HG03097 (cell line): Measurements from ENCODE around the gene BCAS4.
"Not testable (repeated sequence)": the region's sequence is repeated elsewhere in the genome, so short reads cannot be mapped to it uniquely, and the experiment has no call there.

Experiments
- ATAC-seq: cut with Tn5 transposase; IDR thresholded peaks from one replicate; pipeline ENCODE4 v1.9.1; 2021; ENCODE audit not compliant: unreplicated experiment, low FRiP score

Gene BCAS4

DNA sequence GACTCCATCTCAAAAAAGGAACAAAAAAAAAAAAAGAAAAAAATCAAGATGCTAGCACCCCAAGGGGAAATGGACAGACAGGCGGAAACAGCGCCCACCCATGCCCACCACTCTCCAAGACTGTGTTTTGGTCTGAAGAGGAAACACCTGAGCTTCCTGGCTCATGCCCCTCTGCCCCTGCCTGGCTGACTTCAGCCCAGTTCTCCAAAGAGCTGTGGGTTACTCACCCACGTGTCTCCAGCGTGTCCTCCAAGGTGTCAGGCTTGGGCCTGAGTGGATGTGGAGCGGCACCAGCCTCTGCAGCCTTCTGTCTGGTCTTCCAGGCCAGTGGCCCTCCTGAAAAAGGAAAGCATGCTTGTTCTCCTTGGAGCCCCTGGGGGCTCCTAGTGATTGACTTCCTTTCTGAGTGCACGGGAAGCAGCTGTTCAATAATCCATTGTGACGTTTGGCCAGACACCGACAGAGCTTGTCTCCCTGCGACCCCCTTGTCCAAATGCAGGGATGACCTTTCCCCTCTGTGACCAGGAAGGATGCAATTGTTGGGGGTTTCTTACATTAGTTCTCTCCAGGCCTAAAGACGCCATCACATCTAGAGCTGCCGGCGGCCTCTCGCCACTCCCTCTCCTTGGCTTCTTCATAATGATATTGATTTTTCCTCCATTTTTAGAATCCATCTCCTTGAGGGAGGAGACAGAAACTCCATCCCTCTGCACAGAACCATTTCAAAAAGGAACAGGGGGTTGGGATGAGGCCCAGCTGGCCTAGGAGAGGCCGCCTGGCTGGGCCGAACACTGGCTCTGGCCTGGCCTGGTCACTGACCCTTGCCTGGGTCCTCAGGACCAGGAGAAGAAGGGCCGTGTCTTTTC is 77.9 kb downstream of the BCAS4 start:
- no peak for ATAC-seq

DNA sequence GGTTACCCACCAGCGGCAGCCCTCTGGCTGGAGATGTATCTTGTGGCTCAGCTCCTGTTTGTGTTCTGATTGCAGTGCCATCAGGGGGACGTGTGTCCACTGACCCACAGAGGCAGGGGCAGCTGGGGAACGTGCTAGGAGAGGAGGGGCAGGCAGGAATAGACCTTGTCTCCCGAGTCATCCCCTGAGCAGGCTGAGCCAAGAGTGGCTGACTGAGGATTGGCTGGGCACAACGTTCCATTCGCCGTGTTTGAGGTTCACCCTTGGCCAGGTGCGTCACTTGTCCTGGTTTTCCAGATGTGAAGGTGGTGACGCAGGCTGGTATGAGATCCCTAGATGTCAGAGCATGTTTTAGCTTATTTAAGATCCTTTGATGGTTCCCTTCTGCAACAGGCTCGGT is 78.7 kb downstream of the BCAS4 start:
- no peak for ATAC-seq

DNA sequence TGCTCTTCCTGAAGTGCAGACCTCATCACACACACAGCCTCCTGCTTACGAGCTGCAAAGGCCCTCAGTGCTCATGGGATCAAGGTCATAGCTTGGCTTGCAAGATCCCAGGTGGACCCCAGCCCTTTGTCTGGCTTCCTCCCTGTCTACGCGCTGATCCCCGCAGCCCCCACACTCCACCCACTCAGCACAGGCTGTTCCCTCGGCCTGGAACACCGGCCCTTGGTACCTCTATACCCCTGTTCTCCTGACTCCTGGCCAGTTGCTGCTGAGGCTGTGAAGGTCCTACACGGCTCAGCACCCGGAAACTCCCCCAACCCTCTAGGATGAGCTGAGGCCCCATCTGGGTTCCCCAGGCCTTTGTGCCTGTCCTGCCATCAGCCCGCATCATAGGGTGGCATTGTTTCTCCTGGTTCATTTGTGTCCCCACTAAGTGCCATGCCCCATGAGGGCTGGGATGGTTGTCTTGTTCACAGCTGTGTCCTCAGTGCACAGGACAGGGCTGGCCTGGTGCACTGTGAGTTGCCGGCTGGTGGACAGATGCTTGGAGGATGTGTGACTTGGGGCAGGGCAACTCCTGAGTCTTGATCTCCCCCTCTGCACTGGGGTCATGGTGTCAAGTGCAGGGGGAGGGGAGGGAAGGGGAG is 79.4 kb downstream of the BCAS4 start:
- ATAC-seq: no peak

DNA sequence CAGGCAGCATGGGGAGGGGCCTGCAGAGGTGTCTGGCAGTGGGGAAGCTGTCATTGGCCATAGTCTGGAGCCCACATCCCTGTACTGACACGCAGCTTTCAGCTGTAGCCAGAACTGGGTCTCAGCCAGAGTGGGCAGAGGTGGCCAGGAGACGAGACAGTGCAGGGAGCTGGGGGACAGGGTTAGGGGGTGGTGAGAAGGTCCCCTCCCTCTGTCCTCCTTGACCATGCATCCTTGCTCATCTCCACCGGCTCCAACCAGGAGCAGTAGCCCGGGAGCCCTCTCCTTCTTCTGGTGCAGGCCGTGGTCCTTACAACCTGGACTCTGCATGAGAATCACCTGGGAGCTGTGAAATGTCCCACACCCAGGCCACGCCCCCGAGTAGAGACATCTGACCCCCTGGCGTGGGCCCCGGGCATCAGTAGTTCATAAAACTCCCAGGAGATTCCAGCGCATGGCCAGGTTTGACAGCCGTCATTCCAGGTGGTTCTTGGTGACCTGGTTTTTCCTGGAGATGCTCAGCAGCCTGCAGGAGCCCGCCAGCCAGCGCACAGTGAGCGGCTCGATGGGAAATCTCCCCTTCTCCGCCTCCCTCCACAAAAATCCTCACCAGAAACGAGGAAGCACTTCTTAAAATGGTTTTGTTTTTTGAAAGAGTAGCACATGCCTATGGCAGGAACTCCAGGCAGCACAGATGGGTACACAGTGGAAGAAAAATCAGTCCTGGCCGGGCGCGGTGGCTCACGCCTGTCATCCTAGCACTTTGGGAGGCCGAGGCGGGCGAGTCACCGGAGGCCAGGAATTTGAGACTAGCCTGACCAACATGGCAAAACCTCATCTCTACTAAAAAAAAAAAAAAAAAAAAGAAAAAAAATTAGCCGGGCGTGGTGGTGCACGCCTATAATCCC is 80.2 kb downstream of the BCAS4 start:
- no peak for ATAC-seq

DNA sequence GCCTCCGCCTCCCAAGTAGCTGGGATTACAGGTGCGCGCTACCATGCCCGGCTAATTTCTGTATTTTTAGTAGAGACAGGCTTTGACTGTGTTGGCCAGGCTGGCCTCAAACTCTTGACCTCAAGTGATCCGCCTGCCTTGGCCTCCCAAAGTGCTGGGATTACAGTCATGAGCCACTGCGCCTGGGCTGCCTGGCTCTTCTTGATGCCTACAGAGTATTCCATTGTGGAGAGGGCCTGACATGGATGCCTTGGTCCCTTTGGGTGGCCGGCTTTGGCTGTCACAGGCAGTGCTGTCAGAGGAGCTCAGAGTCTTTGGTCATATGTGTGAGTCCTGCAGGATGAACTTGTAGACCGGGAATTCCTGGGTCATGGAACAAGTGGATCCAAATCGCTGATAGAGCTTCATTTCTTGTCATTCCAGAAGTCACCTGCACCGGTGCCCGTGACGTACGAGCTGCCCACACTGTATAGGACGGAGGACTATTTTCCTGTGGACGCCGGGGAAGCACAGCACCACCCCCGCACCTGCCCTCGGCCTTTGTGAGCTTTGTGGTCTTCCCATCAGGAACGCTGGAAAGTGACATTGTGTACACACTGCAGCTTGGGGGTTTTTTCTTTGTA is 81.3 kb downstream of the BCAS4 start:
- ATAC-seq: no peak

DNA sequence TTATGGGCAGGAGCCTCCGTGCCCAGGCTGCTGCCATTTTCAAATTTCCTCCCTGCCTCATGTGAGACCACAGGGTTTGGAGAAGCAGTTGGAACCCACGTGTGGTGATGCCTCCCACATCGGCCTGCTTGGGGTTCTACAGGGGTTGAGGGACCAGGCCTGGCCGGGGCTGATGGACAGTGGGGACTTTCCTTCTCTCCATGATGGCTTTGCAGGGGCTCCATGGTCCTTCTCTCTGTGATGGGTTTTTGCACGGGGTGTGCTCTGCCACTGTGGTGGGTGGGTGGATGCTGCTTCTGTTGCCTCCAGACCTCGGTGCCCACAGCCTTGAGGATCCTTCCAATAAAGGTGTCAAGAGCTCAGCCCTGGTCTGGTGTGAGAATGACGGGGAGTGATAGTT is 82.0 kb downstream of the BCAS4 start:
- ATAC-seq: no peak

DNA sequence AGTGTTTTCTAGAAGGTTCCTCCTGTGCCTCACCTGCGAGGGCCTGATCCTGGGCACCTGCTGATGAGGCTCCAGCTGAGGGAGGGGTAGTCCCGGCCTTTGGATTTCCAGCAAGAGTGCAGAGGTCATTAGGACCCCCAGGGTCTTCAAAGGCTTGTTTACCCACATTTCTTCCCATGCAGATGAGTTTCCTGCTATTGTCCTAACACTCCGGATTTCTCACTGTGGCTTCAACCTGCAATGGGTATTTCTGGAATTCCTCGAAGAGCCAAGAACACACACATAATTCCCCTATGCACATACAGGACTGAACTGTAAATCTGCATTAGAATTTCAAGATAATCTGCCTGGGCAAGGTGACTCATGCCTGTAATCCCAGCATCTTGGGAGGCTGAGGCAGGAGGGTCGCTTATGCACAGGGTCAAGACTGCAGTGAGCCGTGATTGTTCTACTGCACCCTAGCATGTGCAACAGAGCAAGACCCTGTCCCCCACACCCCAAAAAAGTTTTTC is 82.4 kb downstream of the BCAS4 start:
- no peak for ATAC-seq

DNA sequence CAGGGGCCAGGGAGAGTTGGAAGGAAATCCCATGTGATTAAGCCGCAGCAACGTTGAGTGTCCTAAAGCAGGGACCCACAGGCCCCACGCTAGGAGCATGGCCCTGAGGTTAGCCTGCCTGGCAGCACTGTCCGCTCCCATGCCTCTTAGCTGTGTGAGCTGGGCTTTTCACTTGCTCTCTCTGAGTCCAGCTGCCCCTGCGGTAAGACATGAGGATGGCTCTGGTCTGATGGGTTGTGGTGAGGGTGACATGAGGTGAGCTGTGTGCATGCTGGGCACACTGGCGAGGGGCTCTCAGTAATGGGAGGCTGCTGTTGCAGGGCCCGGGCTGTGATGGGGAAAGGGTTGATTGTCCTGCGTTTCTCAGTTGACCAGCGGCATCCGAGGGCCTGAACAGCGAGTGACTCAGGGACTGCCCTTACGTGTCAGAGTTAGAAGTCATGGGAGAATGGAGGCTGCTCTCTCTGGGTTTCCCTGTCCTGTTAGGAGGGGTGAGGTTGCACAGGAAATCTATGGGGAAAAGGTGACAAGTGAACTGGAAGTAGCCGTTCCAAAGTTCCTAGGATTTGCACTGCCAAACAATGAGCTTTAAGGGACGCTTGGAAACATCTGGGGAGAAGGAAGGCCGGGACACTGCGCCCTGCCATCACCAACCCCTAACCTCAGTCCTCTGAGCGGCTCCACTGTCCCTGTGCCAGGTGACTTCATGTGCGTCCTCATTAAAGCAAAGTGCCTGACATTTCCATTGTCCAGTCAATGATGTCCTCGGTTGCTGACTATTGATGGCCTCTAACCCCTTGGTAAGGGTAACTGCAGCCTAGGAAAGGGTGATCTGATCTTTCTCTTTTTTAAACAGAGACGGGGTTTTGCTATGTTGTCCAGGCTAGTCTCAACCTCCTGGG is 85.0 kb downstream of the BCAS4 start:
- ATAC-seq: no peak

DNA sequence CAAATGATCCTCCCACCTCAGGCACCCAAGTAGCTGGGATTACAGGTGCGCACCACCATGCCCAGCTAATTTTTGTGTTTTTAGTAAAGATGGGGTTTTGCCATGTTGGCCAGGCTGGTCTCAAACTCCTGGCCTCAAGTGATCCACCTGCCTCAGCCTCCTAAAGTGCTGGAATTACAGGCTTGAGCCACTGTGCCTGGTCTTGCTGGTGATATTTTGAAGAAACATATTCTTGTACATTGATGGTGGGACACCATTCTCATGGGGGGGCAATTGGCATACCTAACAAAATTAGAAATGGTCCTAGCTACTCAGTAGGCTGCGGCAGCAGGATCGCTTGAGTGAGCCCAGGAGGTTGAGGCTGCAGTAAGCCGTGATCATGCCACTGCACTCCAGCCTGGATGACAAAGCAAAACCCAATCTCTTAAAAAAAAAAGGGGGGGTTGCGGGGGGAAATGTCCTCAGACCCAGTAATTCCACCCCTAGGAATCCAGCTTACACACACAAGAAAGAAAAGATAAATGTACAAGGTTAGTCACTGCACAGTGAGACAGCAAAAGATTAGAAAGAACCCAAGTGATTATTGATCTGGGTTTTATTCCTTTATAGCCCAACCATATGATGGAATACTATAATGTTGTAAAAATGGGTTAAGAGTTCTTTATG is 87.0 kb downstream of the BCAS4 start:
- ATAC-seq: not testable (repeated sequence)

DNA sequence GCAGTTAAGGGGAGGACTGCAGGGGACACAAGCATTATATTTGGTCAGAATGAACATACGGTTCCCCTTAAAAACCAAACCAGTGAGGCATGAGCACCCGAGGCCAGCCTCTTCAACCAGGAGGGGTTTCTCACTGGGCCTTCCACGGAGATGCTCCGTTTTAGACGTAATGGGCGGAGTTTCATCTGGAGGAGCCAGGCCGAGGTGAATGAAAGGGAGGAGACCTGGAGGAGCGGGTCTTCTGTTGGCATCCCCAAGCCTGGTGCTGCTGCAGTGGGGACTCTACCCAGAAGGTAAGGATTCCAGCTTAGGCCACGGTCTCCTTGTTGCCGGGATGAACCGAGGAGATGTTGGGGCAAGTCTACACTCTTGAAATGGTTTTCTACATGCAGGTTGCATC is 89.0 kb downstream of the BCAS4 start:
- no peak for ATAC-seq

DNA sequence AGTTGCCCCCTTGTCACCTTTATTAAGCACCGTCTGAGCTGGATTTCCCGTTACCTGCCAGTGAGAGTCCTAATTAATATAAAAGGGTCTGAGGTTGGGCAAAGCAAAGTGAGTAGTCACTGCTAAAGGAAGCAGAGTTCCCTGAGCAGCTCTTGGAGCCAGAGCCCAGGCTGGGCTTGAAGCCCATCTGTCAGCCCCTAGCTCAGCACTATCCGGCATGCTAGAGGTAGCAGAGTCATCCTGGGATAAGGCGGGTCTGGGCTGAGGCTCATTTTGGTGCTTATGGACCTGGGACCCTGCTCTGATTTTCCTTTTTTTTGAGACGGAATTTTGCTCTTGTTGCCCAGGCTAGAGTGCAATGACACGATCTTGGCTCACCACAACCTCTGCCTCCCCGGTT is 90.2 kb downstream of the BCAS4 start:
- no peak for ATAC-seq

DNA sequence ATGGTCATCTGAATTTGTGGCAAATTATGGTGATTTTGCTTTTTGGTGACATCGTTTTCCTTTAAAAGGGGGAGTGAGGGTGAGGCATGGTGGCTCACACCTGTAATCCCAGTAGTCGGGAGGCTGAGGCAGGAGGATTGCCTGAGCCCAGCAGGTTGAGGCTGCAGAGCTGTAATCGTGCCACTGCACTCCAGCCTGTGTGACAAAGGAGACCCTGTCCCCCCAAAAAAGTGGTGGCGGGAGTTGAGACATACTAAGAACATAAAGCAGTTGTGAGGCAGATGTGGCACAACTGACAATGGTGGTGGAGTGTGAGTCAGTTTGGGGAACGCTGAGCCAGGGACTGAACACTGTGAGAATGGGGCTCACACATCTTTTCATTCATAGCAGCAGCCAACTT is 90.9 kb downstream of the BCAS4 start:
- ATAC-seq: no peak

DNA sequence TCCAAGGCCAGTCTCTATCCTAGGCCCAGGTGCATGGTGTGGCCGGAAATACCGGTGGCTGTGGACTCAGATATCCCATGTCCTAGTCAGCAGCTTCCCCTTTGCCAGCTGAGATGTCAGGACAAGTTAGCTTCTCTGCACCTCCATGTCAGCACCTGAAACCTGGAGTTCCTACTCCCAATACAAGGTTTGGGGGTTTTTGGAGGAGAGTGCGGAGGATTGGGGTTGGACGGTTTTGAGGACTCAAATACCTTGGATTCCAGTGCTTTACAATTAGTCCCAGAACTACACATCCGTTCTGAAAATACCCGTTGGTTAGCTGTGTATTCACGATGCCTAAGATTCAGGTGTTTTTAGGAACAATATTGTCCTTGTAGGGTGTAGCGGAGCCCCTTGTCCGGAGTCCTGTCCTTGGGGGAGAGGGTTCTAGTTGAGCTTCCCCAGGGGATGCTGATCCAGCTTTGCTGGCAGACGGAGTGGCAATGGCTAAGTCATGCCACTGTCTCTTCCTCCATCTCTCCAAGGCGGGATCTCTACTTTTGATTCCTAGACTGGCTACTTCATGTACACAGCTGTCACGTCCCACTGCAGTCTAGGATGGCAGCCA is 91.4 kb downstream of the BCAS4 start:
- no peak for ATAC-seq

DNA sequence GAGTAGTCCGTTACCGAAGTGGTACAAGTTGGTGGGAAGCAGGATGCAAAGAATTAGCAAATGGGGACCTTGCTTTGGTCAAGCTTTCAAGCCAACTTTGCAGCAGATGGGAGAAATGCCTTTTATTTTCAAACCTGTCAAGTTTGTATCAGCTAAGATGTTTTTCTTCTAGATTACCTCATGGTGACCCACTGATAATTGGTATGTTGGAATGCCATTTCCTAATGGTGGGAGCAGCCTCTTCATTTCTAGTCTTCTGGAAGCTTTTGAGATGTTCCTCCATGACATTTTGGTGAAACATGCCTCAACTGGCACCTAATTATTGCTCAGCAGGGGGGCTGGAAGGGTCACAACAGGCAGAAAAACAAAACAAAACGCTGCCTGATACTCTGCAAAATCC is 92.7 kb downstream of the BCAS4 start:
- ATAC-seq: no peak

DNA sequence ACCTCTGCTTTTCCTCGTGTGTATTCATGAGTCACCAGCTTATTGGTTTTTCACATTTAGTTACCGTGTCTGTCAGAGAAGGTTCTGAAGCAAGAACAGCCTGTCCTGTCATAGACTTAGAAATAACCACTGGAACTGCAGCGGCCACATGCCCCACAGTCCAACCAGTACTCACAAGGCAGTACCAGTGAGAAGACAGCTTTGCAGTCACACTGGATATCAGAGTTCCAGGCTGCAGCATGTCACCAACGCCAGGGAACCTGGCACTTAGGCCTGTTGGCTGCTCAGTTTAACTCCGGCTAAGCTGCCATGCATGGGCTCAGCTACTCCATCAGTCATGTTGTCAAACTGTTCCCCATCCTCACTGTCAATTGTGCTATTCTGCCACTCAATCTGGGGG is 96.3 kb downstream of the BCAS4 start:
- no peak for ATAC-seq

DNA sequence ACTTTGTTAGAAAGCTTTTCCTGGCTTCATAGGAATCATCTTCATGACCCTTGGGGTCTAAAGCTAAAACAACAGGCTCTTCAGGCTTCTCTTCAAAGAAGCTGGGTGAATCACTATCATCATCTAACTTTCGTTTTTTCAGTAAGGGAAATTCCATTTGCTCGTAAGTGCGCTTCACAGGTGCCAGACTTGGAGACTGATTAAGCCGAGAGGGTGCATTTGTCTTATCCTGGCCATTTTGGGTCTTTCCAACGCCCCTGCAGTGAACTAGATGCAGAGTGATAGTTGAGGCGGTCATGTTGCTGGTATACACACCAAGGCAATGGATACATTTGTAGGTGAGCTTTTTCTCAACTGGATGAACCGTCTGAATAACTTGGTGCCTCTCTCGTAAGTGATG is 97.5 kb downstream of the BCAS4 start:
- ATAC-seq: no peak

DNA sequence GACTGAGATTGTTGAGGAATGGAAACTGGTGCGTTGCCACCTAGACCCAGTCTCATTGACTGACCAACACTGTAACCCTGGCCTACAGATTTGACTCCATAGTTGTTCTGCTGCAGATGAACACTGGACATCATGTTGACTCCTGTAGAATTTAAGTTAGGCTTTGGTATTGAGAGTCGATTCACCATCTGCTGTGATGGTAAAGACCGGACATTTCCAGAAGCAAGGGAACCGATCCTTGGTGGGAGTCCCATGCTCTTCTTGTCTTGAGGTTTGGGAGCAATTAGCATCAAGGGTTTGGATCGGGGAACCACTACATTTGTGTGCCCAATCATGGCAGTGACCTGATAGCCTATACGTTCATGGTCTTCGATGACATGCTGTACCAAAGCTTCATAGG is 98.8 kb downstream of the BCAS4 start:
- no peak for ATAC-seq

DNA sequence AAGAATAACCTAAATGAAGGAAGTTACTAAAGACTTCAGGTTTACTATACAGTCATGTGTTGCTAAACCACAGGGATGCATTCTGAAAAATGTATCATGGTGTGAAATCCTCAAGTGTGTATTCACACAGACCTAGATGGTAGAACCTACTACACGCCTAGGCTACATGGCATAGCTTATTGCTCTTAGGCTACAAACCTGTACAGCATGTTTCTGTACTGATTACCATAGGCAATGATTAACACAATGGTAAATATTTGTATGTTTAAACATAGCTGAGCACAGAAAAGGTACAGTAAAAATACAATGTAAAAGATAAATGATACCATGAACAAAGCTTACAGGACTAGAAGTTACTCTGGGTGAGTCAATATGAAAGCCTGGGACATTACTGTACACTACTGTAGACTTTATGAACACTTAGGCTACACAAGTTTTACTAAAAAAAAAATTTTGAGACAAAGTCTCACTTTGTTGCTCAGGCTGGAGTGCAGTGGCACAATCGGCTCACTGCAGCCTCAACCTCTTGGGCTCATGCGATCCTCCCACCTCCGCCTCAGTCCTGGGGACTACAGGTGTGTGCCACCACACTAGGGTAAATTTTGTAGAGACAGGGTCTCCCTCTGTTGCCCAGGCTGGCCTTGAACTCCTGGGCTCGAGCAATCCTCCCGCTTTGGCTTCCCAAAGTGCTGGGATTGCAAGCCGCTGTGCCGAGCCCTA is 100.4 kb downstream of the BCAS4 start:
- no peak for ATAC-seq
